Panc1 (cell line): ENCODE measurements around the gene CCDC194. TPM values are rescaled to one million over a fixed set of nuclear protein-coding genes. Genes with fewer than 3 reads are reported as not detected.

Source experiments
- ATAC-seq: fragments of 200-7000 bp; cut with Tn5 transposase; 2 replicates; pipeline ENCODE4 v1.9.1; 2020; ENCODE audit warnings: mild to moderate bottlenecking, moderate library complexity
- BruUV-seq: library from RNA; stranded (reverse); fragments of 400-500 nt; replicated peaks from 2 replicates; lab custom pipeline; 2021; lab: Mats Ljungman, UMichigan
- CTCF ChIA-PET: fragments of 300-600 bp; sonication (Branson Sonifier 250); formaldehyde crosslinking; loops from one replicate; lab custom pipeline; 2022; ENCODE audit warnings: antibody characterized with exemption; lab: Charles Lee
- POLR2A ChIA-PET: fragments of 300-600 bp; sonication (Branson Sonifier 250); formaldehyde crosslinking; loops from one replicate; lab custom pipeline; 2022; ENCODE audit warnings: antibody characterized with exemption; lab: Charles Lee
- DNase-seq: peaks from one replicate; pipeline ENCODE4 v3.0.0-alpha.2; 2010; ENCODE audit warnings: low read depth, low spot score
- H3K27ac ChIP-seq: 2 replicates; pipeline ENCODE4 v1.5.1; 2011; ENCODE audit warnings: mild to moderate bottlenecking, low read length, inconsistent platforms
- H3K27me3 ChIP-seq: fragments of 200-500 bp; sonication (Bioruptor generic); 2 replicates; pipeline ENCODE4 v1.6.0; 2014; ENCODE audit warnings: low read length, inconsistent platforms; ENCODE audit not compliant: control insufficient read depth, insufficient read depth
- H3K36me3 ChIP-seq: fragments of 200-500 bp; sonication (Bioruptor generic); 2 replicates; pipeline ENCODE4 v1.5.1; 2014; ENCODE audit warnings: inconsistent platforms, mild to moderate bottlenecking, low read length, moderate library complexity; ENCODE audit not compliant: control insufficient read depth, insufficient read depth
- H3K4me1 ChIP-seq: 2 replicates; pipeline ENCODE4 v1.5.1; 2011; ENCODE audit warnings: inconsistent platforms, mild to moderate bottlenecking, low read length, moderate library complexity; ENCODE audit not compliant: control insufficient read depth, insufficient read depth
- H3K4me3 ChIP-seq, 2 experiments: 2 replicates each; pipeline ENCODE4 v1.5.1; 2011 to 2012; ENCODE audit warnings: low read depth in 2 of 2, low read length in 2 of 2, mild to moderate bottlenecking in 2 of 2, inconsistent platforms in 1 of 2, moderate library complexity in 1 of 2
- H3K9me3 ChIP-seq: fragments of 200-500 bp; sonication (Bioruptor generic); 2 replicates; pipeline ENCODE4 v1.5.1; 2014; ENCODE audit warnings: low read depth, mild to moderate bottlenecking, inconsistent platforms, low read length, moderate library complexity; ENCODE audit not compliant: control insufficient read depth, insufficient read depth
- POLR2AphosphoS5 ChIP-seq: IDR thresholded peaks from 2 replicates; pipeline ENCODE4 v1.6.1; 2012; ENCODE audit warnings: mild to moderate bottlenecking, low read depth, low read length, moderate library complexity
- REST ChIP-seq, 2 experiments: IDR thresholded peaks; 2 replicates each; pipeline ENCODE4 v1.6.1; 2011 to 2012; ENCODE audit warnings: low read depth in 2 of 2, control low read depth in 1 of 2, low read length in 1 of 2, mild to moderate bottlenecking in 1 of 2, moderate library complexity in 1 of 2; ENCODE audit not compliant: insufficient read depth in 1 of 2
- SIN3A ChIP-seq: IDR thresholded peaks from 2 replicates; pipeline ENCODE4 v1.6.1; 2012; ENCODE audit warnings: low read depth, mild to moderate bottlenecking, low read length, moderate library complexity, borderline replicate concordance; ENCODE audit not compliant: insufficient read depth
- TCF7L2 ChIP-seq: IDR thresholded peaks from 2 replicates; pipeline ENCODE4 v1.6.1; 2011; ENCODE audit warnings: mild to moderate bottlenecking, low read depth, low read length, inconsistent platforms
- in situ Hi-C: cut with HindIII; loops from 2 replicates; pipeline ENCODE4 v1.10.0; 2016; ENCODE audit warnings: low sequenced_read_pairs, low pct_unique_long_range_greater_than_20kb
- intact Hi-C: fragments of 100-400 bp; cut with micrococcal nuclease; formaldehyde crosslinking; loops from one replicate; pipeline ENCODE4 v1.10.0; 2022; ENCODE audit not compliant: unreplicated experiment
- total RNA-seq: library from RNA; stranded (reverse); gene quantifications from one replicate; pipeline ENCODE4 v1.2.1, GENCODE V29; 2021; ENCODE audit not compliant: unreplicated experiment
- TF ChIP-seq, protein P1 (sequence below): fragments of 450-650 bp; IDR thresholded peaks from 2 replicates; pipeline ENCODE4 v1.5.1; 2017; ENCODE audit warnings: mild to moderate bottlenecking

CCDC194 gene
- total RNA-seq, 1 experiment from 2014 or later, result 0.51 TPM

GRCh38 chr19:17348700-17349099 lies 45.3 kb downstream of the CCDC194 start:
- ATAC-seq, result no peak
- peak overlapping the region; percentile 48; the same call in 1 of the 2 replicates for H3K27ac ChIP-seq

DNA sequence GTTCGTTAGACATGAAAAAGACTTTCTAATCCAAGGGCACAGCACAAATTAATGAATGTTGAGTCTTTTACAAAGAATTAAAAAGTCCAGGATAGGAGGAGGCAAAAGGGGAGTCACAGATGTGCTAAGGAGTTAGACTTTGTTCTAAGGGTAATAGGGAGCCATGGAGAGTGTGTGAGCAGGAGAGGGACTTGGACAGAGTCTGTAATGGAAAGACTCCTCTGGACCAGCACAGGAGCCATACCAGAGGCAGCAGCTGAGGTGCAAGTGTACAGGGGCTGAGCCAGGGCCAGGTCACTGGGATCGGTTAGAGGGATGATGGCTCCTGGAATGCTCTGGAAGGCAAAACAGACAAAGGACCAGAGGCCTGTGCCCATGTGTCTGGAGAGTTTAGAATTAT lies 46.1 kb downstream of the CCDC194 start:
- TF ChIP-seq SIN3A, result no peak
- no peak for DNase-seq
- Histone ChIP-seq H3K9me3 (no peaks in the 10 kb centered on the region), H3K27me3 (no peaks in the 10 kb centered on the region), H3K4me1 (no peaks in the 10 kb centered on the region), H3K4me3 (no peak overlapping the region), H3K36me3 (no peaks in the 10 kb centered on the region), H3K27ac (no peak overlapping the region)
- in situ Hi-C loops, result no loop called here
- no TSS peak for BruUV-seq
- intact Hi-C loops, result no loop called here
- CTCF ChIA-PET, result no interaction called here
- no peak for ATAC-seq
- POLR2A ChIA-PET, result no interaction called here

More at GRCh38 chr19:17348700-17349099, 45.3 kb downstream of the CCDC194 start:
- no peaks in the 10 kb centered on the region for H3K27me3 ChIP-seq
- no peak for DNase-seq
- POLR2A ChIA-PET, result no interaction called here
- H3K36me3 ChIP-seq, result no peaks in the 10 kb centered on the region
- intact Hi-C loops, result no loop called here
- CTCF ChIA-PET, result interaction anchor here (0.6 kb wide), 1 partner anchor 387 kb away, joined by 3 read pairs; no protein-coding TSS in a partner anchor
- in situ Hi-C loops, result no loop called here
- BruUV-seq, result no TSS peak
- no peaks in the 10 kb centered on the region for H3K9me3 ChIP-seq
- TF ChIP-seq REST (IDR thresholded peaks at IDR 0.05; ENCODE audit: insufficient read depth in 1 of 2, low read depth in 2 of 2, low read length in 1 of 2), result no peak
- H3K4me1 ChIP-seq, result no peaks in the 10 kb centered on the region
- H3K4me3 ChIP-seq, result peak overlapping the region; percentile 14 to 30; a peak in 3 of 4 replicates

GRCh38 chr19:17347361-17347760 lies 46.6 kb downstream of the CCDC194 start:
- BruUV-seq, result no TSS peak
- H3K27me3 ChIP-seq, result no peaks in the 10 kb centered on the region
- H3K36me3 ChIP-seq, result no peaks in the 10 kb centered on the region
- no peak overlapping the region for H3K27ac ChIP-seq
- POLR2A ChIA-PET, result interaction anchor here (0.5 kb wide), 1 partner anchor 115 kb away, joined by 4 read pairs; no protein-coding TSS in a partner anchor
- ATAC-seq, result no peak
- no peaks in the 10 kb centered on the region for H3K9me3 ChIP-seq
- H3K4me3 ChIP-seq, result no peak overlapping the region
- DNase-seq, result no peak
- TF ChIP-seq TCF7L2 (no peak), POLR2AphosphoS5 (no peak), SIN3A (no peak), REST (IDR thresholded peaks at IDR 0.05; ENCODE audit: insufficient read depth in 1 of 2, low read depth in 2 of 2, low read length in 1 of 2) (no peak)
- TF ChIP-seq, protein P1, sequence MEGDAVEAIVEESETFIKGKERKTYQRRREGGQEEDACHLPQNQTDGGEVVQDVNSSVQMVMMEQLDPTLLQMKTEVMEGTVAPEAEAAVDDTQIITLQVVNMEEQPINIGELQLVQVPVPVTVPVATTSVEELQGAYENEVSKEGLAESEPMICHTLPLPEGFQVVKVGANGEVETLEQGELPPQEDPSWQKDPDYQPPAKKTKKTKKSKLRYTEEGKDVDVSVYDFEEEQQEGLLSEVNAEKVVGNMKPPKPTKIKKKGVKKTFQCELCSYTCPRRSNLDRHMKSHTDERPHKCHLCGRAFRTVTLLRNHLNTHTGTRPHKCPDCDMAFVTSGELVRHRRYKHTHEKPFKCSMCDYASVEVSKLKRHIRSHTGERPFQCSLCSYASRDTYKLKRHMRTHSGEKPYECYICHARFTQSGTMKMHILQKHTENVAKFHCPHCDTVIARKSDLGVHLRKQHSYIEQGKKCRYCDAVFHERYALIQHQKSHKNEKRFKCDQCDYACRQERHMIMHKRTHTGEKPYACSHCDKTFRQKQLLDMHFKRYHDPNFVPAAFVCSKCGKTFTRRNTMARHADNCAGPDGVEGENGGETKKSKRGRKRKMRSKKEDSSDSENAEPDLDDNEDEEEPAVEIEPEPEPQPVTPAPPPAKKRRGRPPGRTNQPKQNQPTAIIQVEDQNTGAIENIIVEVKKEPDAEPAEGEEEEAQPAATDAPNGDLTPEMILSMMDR, result no peak
- H3K4me1 ChIP-seq, result no peaks in the 10 kb centered on the region
- in situ Hi-C loops, result no loop called here
- CTCF ChIA-PET, result no interaction called here
- intact Hi-C loops, result no loop called here
